K562 (cell line): ENCODE measurements around the gene FKBP1C. TPM values are rescaled to one million over a fixed set of nuclear protein-coding genes. Genes with fewer than 3 reads are reported as not detected.

ENCODE experiments used
- ATAC-seq: fragments of 200-7000 bp; cut with Tn5 transposase; 3 replicates; pipeline ENCODE4 v1.9.1; 2020; ENCODE audit warnings: moderate library complexity
- BruUV-seq: library from RNA; stranded (reverse); fragments of 400-500 nt; replicated peaks from 2 replicates; lab custom pipeline; 2021; lab: Mats Ljungman, UMichigan
- CTCF ChIA-PET: fragments of 300-600 bp; formaldehyde crosslinking; extraction: SDS; loops from one replicate; lab custom pipeline; 2021; ENCODE audit warnings: low intra/inter-chr PET ratio; lab: Yijun Ruan, JAX
- POLR2A ChIA-PET: fragments of 300-600, 350-650 bp; sonication (Branson Sonifier 250); formaldehyde crosslinking; extraction: SDS; loops from one replicate; lab custom pipeline; 2021; ENCODE audit warnings: antibody characterized with exemption, inconsistent platforms; lab: Yijun Ruan, JAX
- DNase-seq, 4 experiments: peaks; one replicate each; pipeline versions ENCODE4 v3.0.0 to v3.0.0-alpha.2; 2011 to 2018; ENCODE audit warnings: low spot score in 3 of 4, mixed read lengths in 3 of 4; ENCODE audit errors: extremely low read depth in 1 of 4
- FAIRE-seq: peaks from 2 replicates; lab custom pipeline; 2011; peaks lifted over from hg19 to GRCh38; lab: Jason Lieb, UNC
- H2AFZ ChIP-seq: 2 replicates; pipeline ENCODE4 v1.6.0; 2011; ENCODE audit warnings: low read depth, low read length, control low read depth, inconsistent platforms
- H3K27ac ChIP-seq: fragments of 200-600 bp; 3 replicates; pipeline ENCODE4 v1.8.0; 2011; ENCODE audit warnings: low read depth, mild to moderate bottlenecking, control low read depth, inconsistent platforms, low read length, moderate library complexity, mixed read lengths; ENCODE audit errors: extremely low read depth
- H3K27me3 ChIP-seq, 2 experiments: fragments of 300-600 bp in 1 of 2; 2 replicates in 1 of 2; 3 replicates in 1 of 2; pipeline versions ENCODE4 v1.6.0 to v1.8.0; 2011; ENCODE audit warnings: inconsistent platforms in 2 of 2, low read length in 2 of 2, mild to moderate bottlenecking in 1 of 2, mixed read lengths in 1 of 2, moderate library complexity in 1 of 2; ENCODE audit not compliant: control insufficient read depth in 2 of 2, insufficient read depth in 2 of 2
- H3K36me3 ChIP-seq: fragments of 300-600 bp; 3 replicates; pipeline ENCODE4 v1.8.0; 2011; ENCODE audit warnings: mild to moderate bottlenecking, low read length, inconsistent platforms; ENCODE audit not compliant: control insufficient read depth, insufficient read depth
- H3K4me1 ChIP-seq, 2 experiments: fragments of 200-600 bp in 1 of 2; replicated peaks in 1 of 2; 2 replicates in 1 of 2; 3 replicates in 1 of 2; pipeline versions ENCODE4 v1.5.1 to v1.8.0; 2011; ENCODE audit warnings: inconsistent platforms in 2 of 2, low read length in 2 of 2, mild to moderate bottlenecking in 1 of 2, mixed read lengths in 1 of 2, moderate library complexity in 1 of 2; ENCODE audit not compliant: control insufficient read depth in 2 of 2, insufficient read depth in 2 of 2
- H3K4me2 ChIP-seq: 2 replicates; pipeline ENCODE4 v1.6.1; 2011; ENCODE audit warnings: low read length, control low read depth, inconsistent platforms, mixed read lengths; ENCODE audit not compliant: insufficient read depth
- H3K4me3 ChIP-seq: fragments of 200-600 bp; sonication (generic), shearing (Covaris generic); 2 replicates; pipeline ENCODE4 v1.5.1; 2016; ENCODE audit warnings: control low read depth, inconsistent platforms
- H3K79me2 ChIP-seq: fragments of 200-600 bp; 3 replicates; pipeline ENCODE4 v1.8.0; 2011; ENCODE audit warnings: low read length, inconsistent platforms; ENCODE audit not compliant: control insufficient read depth, insufficient read depth
- H3K9ac ChIP-seq, 2 experiments: 2 replicates each; pipeline versions ENCODE4 v1.6.0 to v1.6.1; 2011; ENCODE audit warnings: low read depth in 2 of 2, low read length in 2 of 2, control low read depth in 1 of 2, inconsistent platforms in 1 of 2, mild to moderate bottlenecking in 1 of 2, mixed read lengths in 1 of 2; ENCODE audit not compliant: insufficient read depth in 1 of 2
- H3K9me1 ChIP-seq: one replicate; pipeline ENCODE4 v1.6.0; 2011; ENCODE audit warnings: inconsistent platforms, mild to moderate bottlenecking, low read length, moderate library complexity; ENCODE audit not compliant: control insufficient read depth, insufficient read depth
- H3K9me3 ChIP-seq: replicated peaks from 2 replicates; pipeline ENCODE4 v1.5.1; 2011; ENCODE audit warnings: low read depth, low read length, inconsistent platforms; ENCODE audit not compliant: control insufficient read depth, insufficient read depth
- H4K20me1 ChIP-seq: replicated peaks from 2 replicates; pipeline ENCODE4 v1.6.1; 2011; ENCODE audit warnings: low read length, inconsistent platforms, mixed read lengths; ENCODE audit not compliant: control insufficient read depth, insufficient read depth
- ATF1 ChIP-seq, 2 experiments: fragments of 450-650 bp in 1 of 2; IDR thresholded peaks; 2 replicates each; pipeline ENCODE4 v1.6.1; 2016; ENCODE audit warnings: missing compliant biosample characterization in 1 of 2, missing genetic modification characterization in 1 of 2
- HNRNPK ChIP-seq: fragments of 200-400 bp; formaldehyde crosslinking; IDR thresholded peaks from one replicate; pipeline ENCODE4 v1.6.1; 2018; ENCODE audit warnings: mild to moderate bottlenecking, low read depth, low read length; ENCODE audit not compliant: poor library complexity, severe bottlenecking
- PCBP2 ChIP-seq: fragments of 200-400 bp; formaldehyde crosslinking; IDR thresholded peaks from 2 replicates; pipeline ENCODE4 v1.6.1; 2018; ENCODE audit warnings: low read length, low read depth, mild to moderate bottlenecking, moderate library complexity; ENCODE audit not compliant: poor library complexity, severe bottlenecking
- ZBTB17 ChIP-seq: fragments of 450-650 bp; formaldehyde crosslinking; IDR thresholded peaks from 2 replicates; pipeline ENCODE4 v1.4.0; 2020; ENCODE audit warnings: mild to moderate bottlenecking
- ZNF41 ChIP-seq: fragments of 250-450 bp; sonication (Bioruptor Pico); conservative IDR thresholded peaks from 2 replicates; pipeline ENCODE4 v1.4.0; 2020; ENCODE audit warnings: mild to moderate bottlenecking
- ZNF507 ChIP-seq: conservative IDR thresholded peaks from 2 replicates; pipeline ENCODE4 v1.6.1; 2017; ENCODE audit warnings: missing genetic modification characterization, missing compliant biosample characterization
- ZNF780A ChIP-seq: fragments of 250-450 bp; sonication (Bioruptor Pico); IDR thresholded peaks from 2 replicates; pipeline ENCODE4 v1.5.0; 2021; ENCODE audit warnings: mild to moderate bottlenecking
- in situ Hi-C: fragments of 300-500 bp; cut with MboI; formaldehyde crosslinking; loops from 4 replicates; pipeline ENCODE4 v1.15.0; 2018; ENCODE audit warnings: inconsistent platforms, mixed read lengths
- intact Hi-C: fragments of 100-400 bp; cut with micrococcal nuclease; formaldehyde crosslinking; loops from 2 replicates; pipeline ENCODE4 v1.14.2; 2022
- polyA plus RNA-seq, 8 experiments: library from polyadenylated mRNA; depleted of rRNA in 4 of 8; stranded (reverse) in 5 of 8; unstranded in 3 of 8; fragments of >200 nt; fragmentation: Nextera tagmentation in 2 of 8; fragmentation: Illumina TruSeq in 1 of 8; extraction: Ambion mirVana in 2 of 8; extraction: Trizol in 1 of 8; gene quantifications; 2 replicates each; pipeline versions ENCODE4 v1.2.1 to v1.2.3, GENCODE V29; 2011 to 2014; ENCODE audit warnings: inconsistent platforms in 1 of 8, missing spikeins in 1 of 8
- total RNA-seq, 7 experiments: library from RNA; depleted of rRNA in 6 of 7; stranded (reverse); fragments of >200 nt in 6 of 7; fragmentation: Illumina TruSeq in 2 of 7; extraction: Trizol in 2 of 7; gene quantifications; 2 replicates each; pipeline versions ENCODE4 v1.2.1 to v1.2.3, GENCODE V29; 2011 to 2021; ENCODE audit warnings: low replicate concordance in 1 of 7
- TF ChIP-seq, protein P1 (sequence below): fragments of 450-650 bp; conservative IDR thresholded peaks from 2 replicates; pipeline ENCODE4 v1.6.1; 2016; ENCODE audit warnings: missing genetic modification characterization, low read depth, mild to moderate bottlenecking, control low read depth, missing compliant biosample characterization

FKBP1C gene
- total and polyA plus RNA-seq, 9 of the 15 experiments (the other 6 are each of a cell fraction or from before 2014, with no cell fraction given) = 0.14 to 1.4 (median 0.28) TPM; not detected in 2

DNA sequence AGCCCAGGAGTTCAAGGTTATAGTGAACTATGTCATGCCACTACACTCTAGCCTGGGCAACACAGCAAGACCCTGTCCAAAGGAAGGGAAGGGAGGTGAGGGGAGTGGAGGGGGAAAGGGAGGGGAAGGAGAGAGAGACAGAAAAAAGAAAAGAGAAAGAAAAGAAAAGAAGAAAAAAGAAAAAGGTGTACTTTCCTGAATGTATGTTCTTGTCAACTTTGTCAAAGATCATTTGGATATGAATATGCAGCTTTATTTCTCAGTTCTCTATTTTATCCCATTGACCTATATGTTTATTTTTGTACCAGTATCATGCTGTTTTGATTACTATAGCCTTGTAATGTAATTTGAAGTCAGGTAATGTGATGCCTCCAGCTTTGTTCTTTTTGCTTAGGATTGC lies 30.9 kb upstream of the FKBP1C start:
- H3K9me3 ChIP-seq = no peaks in the 10 kb centered on the region; the same call in 1 of the 2 replicates
- H3K27ac ChIP-seq = no peak overlapping the region
- H3K79me2 ChIP-seq = no peaks in the 10 kb centered on the region
- H3K27me3 ChIP-seq = no peaks in the 10 kb centered on the region
- H3K4me2 ChIP-seq = no peak overlapping the region
- no peaks in the 10 kb centered on the region for H4K20me1 ChIP-seq
- no TSS peak for BruUV-seq
- CTCF ChIA-PET = no interaction called here
- no peaks in the 10 kb centered on the region for H3K4me1 ChIP-seq
- no peak overlapping the region for H2AFZ ChIP-seq
- H3K36me3 ChIP-seq = no peaks in the 10 kb centered on the region
- intact Hi-C loops = no loop called here
- no peaks in the 10 kb centered on the region for H3K9me1 ChIP-seq
- no peak for TF ChIP-seq ZNF41 (CRISPR knock-in tag)
- peak; percentile 48 for TF ChIP-seq HNRNPK
- TF ChIP-seq ZNF780A (CRISPR knock-in tag) = no peak
- TF ChIP-seq ZBTB17 = no peak
- TF ChIP-seq PCBP2 = peak; percentile 53
- TF ChIP-seq, protein P1, sequence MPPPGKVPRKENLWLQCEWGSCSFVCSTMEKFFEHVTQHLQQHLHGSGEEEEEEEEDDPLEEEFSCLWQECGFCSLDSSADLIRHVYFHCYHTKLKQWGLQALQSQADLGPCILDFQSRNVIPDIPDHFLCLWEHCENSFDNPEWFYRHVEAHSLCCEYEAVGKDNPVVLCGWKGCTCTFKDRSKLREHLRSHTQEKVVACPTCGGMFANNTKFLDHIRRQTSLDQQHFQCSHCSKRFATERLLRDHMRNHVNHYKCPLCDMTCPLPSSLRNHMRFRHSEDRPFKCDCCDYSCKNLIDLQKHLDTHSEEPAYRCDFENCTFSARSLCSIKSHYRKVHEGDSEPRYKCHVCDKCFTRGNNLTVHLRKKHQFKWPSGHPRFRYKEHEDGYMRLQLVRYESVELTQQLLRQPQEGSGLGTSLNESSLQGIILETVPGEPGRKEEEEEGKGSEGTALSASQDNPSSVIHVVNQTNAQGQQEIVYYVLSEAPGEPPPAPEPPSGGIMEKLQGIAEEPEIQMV = no peak
- TF ChIP-seq ZNF507 = no peak
- no peak for TF ChIP-seq ATF1 (CRISPR knock-in tag; IDR thresholded peaks at IDR 0.05)
- TF ChIP-seq ATF1 (tag; IDR thresholded peaks at IDR 0.05) = no peak
- no peak overlapping the region for H3K9ac ChIP-seq
- ATAC-seq (no peak), FAIRE-seq (no peak), DNase-seq (no peak)
- POLR2A ChIA-PET = no interaction called here
- H3K4me3 ChIP-seq = no peak overlapping the region
- in situ Hi-C loops = no loop called here
